Ramos (cell line): Measurements from ENCODE around the gene RGR.

Experiments used
- in situ Hi-C: fragments of 300-500 bp; cut with MboI; formaldehyde crosslinking; loops from one replicate; pipeline ENCODE4 v1.14.3; 2022; ENCODE audit warnings: low sequenced_read_pairs; ENCODE audit not compliant: unreplicated experiment

Gene RGR

GRCh38 chr10:84290235-84290634, 45.4 kb downstream of the RGR start:
- in situ Hi-C loops = no loop called here

- in situ Hi-C loops = no loop called here
These were observed 46.5 kb downstream of the RGR start for GRCh38 chr10:84291384-84291783.

DNA sequence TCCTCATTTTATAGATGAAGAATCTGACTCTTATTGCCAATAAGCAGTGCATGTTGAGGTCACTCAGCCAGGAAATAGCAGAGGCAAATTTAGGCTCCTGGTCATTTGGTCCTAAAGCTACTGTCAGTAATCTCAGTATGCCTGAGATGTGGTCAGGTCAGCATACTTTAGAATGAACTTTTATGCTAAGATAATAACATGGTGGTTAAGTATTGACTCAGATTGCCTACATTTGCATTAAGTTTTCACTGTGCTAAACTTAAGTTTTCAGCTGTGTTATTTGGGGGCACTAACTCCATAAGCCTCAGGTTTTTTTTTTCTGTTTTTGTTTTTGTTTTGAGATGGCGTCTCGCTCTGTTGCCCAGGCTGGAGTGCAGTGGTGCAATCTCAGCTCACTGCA, 47.6 kb downstream of the RGR start:
- in situ Hi-C loops = no loop called here

DNA sequence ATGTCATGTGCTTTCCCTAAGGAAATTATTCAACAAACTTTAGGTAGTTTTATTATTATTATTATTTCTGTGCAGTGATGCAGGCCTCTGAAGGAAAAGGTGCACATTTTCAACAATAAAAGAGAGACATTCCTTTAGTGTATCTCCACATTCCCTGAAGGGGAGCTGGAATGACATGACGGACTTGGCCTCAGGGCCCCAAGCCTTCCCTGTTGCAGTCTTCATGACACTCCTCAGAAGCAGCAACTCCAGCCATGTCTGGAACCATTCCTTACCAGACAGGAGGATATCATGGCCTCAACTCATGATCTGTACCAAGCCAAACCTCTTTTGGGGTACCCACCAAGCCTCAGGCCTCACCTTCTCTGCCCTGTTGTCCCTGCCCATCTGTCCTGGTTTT, 48.3 kb downstream of the RGR start:
- in situ Hi-C loops = no loop called here

DNA sequence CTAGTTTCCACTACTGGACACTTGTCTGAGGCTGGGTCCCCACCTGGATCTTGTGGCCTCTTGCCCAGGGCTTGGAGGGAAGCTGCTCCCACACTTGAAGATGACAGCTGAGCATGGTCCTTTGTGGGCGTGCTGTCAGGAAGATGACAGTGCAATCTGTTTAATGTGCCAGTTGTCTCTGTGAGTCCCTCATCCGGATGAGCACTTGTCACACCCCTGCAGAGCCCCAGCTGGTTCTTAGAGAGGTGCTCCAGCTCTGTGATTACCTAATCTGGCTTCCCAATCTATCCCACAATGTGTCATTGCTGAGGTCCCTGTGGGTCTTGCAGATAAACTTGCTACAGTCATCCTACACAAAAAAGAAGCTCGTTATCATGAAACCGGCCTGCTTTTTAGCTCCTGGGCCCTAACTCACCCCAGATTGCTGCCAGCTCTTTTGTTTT, 48.7 kb downstream of the RGR start:
- in situ Hi-C loops = no loop called here

DNA sequence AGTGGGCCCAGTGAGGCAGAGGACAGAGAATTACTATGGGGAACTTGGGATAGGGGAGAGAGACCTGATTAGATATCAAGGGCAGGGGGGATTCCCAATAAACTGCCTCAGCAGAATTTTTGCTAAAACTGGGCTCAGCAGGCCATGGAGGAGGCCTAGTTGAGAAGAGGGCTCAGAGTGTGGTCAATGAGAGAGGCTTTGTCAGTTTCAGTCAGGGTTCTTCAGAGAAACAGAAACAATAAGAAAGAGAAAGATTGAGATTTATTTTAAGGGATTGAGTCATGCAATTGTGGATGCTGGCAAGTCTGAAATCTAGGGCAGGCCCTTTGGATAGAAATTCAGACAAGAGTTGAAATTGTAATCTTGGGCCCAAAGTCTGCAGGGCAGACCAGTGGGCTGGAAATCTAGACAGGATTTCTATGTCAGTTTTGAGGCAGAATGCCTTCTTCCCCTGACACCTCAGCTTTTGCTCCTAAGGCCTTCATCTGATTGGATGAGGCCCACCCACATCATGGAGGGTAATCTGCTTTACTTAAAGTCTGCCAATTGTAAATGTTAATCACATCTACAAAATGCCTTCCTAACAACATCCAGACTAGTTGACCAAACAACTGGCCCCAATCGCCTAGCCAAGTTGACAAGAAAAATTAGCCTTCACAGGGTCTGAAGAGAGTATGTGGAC, 50.1 kb downstream of the RGR start:
- in situ Hi-C loops = no loop called here

GRCh38 chr10:84296091-84296981, 51.5 kb downstream of the RGR start:
- in situ Hi-C loops = no loop called here

DNA sequence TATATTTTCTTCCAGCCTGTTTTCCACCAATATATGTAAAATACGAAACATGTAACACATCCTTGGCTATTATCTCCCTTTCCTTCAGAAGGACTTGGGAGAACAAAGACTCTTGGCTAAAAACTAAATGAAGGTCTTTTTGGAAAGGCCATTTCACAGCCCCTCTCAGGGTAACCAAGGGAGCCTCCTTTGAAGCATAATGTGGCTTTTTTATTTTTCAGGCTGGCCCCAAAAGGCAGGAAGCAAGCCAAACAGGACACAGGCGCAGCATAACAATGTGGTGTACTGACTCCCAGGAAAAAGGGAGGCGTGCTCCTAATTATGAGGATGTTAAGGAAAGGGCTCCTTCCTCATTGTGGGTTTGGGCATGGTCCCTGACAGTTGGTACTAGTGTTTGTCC, 53.2 kb downstream of the RGR start:
- in situ Hi-C loops = no loop called here

- in situ Hi-C loops = no loop called here
These were observed 57.4 kb downstream of the RGR start for GRCh38 chr10:84302223-84302622.

- in situ Hi-C loops = no loop called here
These were observed 62.0 kb downstream of the RGR start for GRCh38 chr10:84306751-84307384.

- in situ Hi-C loops = no loop called here
These were observed 63.2 kb downstream of the RGR start for GRCh38 chr10:84308021-84308420.

- in situ Hi-C loops = no loop called here
These were observed 63.8 kb downstream of the RGR start for GRCh38 chr10:84308481-84309304.
